GM18907 (cell line): Measurements from ENCODE around the gene MPPED1.

Experiments used
- ATAC-seq: cut with Tn5 transposase; IDR thresholded peaks from one replicate; pipeline ENCODE4 v1.9.1; 2021; ENCODE audit warnings: mild to moderate bottlenecking, moderate library complexity; ENCODE audit not compliant: unreplicated experiment

MPPED1 gene

DNA sequence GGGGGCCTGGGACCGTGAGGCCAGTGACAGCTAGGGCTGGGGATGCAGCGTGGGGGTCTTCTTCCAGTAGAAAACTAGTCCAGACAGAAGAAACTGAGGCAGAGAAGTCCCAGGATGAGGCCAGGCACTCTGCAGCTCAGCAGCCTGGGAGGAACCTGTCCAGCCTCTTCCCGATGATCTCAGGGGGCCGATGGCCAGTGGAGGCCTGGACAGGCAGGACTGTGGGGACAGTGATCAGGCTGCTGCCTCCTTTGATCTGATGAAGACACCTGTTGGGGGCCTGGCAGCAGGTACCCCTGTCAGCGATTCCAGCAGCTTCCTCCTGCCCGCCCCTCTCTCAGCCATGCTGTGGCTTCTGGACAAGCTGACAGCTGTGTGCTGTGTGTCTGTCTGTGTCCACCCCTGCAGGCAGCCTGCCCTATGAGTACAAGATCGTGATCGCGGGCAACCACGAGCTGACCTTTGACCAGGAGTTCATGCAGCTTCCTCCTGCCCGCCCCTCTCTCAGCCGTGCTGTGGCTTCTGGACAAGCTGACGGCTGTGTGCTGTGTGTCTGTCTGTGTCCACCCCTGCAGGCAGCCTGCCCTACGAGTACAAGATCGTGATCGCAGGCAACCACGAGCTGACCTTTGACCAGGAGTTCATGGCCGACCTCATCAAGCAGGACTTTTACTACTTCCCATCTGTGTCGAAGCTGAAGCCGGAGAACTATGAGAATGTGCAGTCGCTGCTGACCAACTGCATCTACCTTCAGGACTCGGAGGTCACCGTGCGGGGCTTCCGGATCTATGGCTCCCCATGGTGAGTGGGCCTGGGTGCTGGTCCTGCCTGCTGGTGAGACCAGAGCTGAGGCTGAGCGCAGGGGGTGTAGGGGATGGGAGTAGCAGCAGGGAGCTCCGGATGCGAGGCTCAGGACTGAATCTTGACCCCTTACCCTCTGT is 62.6 kb downstream of the MPPED1 start:
- no peak for ATAC-seq

- no peak for ATAC-seq
Measured at GRCh38 chr22:43475549-43476076, 63.8 kb downstream of the MPPED1 start.

DNA sequence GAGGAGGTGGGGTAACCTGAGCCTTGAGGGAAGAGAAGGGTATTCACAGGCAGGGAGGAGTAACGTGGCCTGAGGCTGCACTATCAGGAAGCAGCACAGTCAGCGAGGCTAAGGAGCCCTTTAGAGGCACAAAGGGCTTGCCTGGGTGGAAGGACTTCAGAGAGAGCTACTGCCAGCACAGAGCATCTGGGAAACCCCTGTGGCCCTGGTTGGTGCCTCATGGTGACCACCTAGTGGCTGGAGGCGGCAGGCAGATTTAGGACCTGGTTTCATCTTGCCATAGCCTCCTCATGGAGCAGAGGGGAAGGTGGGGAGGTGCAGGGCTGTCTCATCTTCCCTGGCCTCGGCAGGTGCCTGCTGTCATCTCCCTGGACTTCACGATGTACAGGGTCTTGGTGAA is 64.5 kb downstream of the MPPED1 start:
- no peak for ATAC-seq

DNA sequence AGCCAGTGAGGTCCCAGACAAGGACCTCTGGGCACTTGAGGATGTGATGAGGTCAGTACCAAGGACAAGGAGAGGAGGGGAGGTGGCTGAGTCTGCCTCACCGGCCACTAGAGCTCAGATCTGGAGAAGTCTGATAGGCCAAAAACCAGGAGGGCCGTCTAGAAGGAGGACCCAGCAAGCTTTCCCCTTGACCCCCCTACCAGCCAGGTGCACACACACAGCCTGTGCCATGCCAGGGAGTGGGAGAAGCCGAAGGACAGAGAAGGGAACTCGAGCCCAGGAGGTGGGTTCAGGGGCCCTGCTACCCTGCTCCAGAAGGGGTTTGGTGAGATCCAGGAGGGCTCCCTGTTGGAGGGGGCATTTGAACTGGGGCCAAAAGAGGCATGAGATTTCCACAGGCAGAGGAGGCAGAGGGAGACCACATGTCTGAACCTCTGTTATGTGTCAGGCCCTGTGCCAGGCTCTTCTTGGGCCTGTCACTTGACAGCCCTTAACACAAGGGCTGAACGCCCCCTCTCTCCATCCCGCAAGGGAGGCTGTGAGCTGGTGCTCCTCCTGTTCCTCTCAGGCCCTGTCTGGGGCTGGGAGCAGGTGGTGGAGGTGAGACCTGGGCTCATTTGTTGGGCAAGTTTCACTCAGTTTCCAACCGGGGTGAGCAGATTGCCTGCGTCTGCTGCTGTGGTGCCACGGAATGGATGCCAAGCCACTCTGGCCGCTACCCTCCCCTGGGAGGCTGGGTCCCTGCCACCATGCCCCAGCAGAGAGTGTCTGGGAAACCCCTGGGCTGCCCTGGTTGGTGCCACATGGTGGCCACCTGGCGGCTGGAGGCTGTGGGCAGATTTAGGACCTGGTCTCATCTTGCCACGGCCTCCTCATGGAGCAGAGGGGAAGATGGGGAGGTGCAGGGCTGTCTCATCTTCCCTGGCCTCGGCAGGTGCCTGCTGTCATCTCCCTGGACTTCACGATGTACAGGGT is 65.2 kb downstream of the MPPED1 start:
- no peak for ATAC-seq

- no peak for ATAC-seq
Measured at GRCh38 chr22:43477966-43478365, 66.2 kb downstream of the MPPED1 start.

GRCh38 chr22:43478621-43479300 is 66.9 kb downstream of the MPPED1 start:
- no peak for ATAC-seq

- no peak for ATAC-seq
Measured at GRCh38 chr22:43479301-43479950, 67.6 kb downstream of the MPPED1 start.

GRCh38 chr22:43479962-43480361 is 68.1 kb downstream of the MPPED1 start:
- ATAC-seq = no peak

GRCh38 chr22:43481568-43482317 is 69.9 kb downstream of the MPPED1 start:
- no peak for ATAC-seq

GRCh38 chr22:43482318-43482625 is 70.5 kb downstream of the MPPED1 start:
- no peak for ATAC-seq

DNA sequence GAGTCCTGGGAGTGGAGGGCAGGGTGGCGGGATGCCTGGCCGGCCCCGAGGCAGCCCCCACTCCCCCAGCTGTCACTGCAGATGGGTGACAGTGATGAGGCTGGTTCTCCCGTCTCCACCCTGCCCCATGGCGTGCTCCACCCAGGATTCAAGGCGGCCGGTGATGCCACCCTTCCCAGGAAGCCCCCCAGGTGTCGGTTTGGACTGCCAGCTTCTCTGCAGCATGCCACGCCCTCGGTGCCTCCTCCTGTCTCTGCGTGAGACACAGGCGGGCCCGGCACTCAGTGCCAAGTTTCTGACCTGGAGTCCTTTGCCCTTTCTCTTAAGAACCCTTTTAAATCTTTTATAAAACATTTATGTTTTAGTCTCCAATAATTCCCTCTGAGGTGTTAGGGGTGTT is 71.5 kb downstream of the MPPED1 start:
- no peak for ATAC-seq

GRCh38 chr22:43483669-43484068 is 71.9 kb downstream of the MPPED1 start:
- no peak for ATAC-seq

DNA sequence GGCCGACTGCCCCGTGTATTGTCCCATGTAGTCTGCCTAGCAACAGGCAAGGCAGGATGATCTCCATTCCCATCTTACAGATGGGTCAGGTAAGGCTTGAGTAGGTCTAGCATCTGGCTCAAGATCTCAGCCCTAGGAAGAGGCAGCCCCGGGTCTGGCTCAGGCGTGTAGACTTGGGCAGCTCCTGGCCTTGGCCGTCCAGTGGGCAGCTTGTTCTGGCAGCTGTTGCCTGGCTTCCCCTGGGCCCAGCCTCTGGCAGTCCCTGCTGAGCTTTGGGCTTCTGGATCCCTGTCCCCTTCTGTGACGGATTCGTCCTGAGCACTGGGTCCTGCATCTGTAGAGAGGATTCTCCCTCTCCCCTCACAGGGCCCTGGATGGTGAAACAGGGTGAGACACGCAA is 72.4 kb downstream of the MPPED1 start:
- ATAC-seq = no peak

DNA sequence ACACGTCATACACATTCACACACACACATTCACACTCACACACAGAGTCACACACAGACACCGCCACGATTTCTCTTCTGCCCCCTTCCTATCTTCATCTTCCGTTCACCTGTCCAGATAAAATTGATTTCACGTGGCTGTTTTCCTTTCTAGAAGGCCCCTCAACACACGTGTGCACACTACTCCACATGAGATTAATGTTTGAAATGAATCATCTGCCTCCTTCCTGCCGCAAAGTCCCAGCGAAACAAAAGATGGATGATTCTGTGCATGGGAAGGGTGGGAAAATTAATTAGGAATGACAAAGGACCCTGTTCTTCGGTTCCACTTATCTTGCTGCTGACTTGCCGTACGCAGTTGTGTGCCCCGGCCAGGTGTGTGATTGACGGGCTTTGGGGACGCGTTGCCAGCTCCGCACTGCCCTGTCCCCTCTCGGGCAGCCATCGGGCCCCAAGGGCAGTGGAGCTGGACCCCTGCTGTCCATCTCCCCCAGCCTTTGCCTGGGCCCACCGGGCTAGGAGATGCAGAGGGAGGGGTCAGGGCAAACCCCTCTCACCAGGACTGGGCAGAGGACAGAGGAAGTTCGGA is 73.8 kb downstream of the MPPED1 start:
- ATAC-seq = no peak

GRCh38 chr22:43487311-43488030 is 75.7 kb downstream of the MPPED1 start:
- no peak for ATAC-seq

- no peak for ATAC-seq
Measured at GRCh38 chr22:43488031-43488866, 76.4 kb downstream of the MPPED1 start.

- ATAC-seq = no peak
Measured at GRCh38 chr22:43488937-43489336, 77.1 kb downstream of the MPPED1 start.

- no peak for ATAC-seq
Measured at GRCh38 chr22:43490311-43490710, 78.5 kb downstream of the MPPED1 start.
